Measurements from ENCODE around the gene OR8B4.

- TF ChIP-seq CTCF (conservative IDR thresholded peaks at IDR 0.05; ENCODE audit: low read depth in 2 of 2) (no peak), REST (IDR thresholded peaks at IDR 0.05; ENCODE audit: unreplicated experiment) (no peak), POLR2AphosphoS5 (IDR thresholded peaks at IDR 0.05; ENCODE audit: low read depth) (no peak), EZH2phosphoT487 (IDR thresholded peaks at IDR 0.05; ENCODE audit: unreplicated experiment) (no peak), EZH2 (IDR thresholded peaks at IDR 0.05; ENCODE audit: low read depth, unreplicated experiment) (no peak), STAT1 (IDR thresholded peaks at IDR 0.05; ENCODE audit: unreplicated experiment) (no peak)
Observed at GRCh38 chr11:124465368-124465767, 40.7 kb upstream of the OR8B4 start.
